ENCODE data around the gene DNM3. TPM values are rescaled to one million over a fixed set of nuclear protein-coding genes. Genes with fewer than 3 reads are reported as not detected.

The DNM3 gene
- total and polyA plus RNA-seq, 9 of the 15 experiments (the other 6 are each of a cell fraction or from before 2014, with no cell fraction given), result 0.08 to 0.36 (median 0.22) TPM; not detected in 1

GRCh38 chr1:171983584-171983983, 142.3 kb downstream of the DNM3 start:
- no peaks in the 10 kb centered on the region for H3K9me1 ChIP-seq (ENCODE audit: control insufficient read depth, insufficient read depth, low read length)
- in situ Hi-C loops (cut with MboI) (loop anchor here (5.0 kb wide), 2 partner anchors 181 to 341 kb away; no protein-coding TSS in a partner anchor), intact Hi-C loops (cut with micrococcal nuclease) (loop anchor here (10.0 kb wide), 1 partner anchor 499 kb away; the partner anchor contains the start of gene PRRC2C)
- no peak for FAIRE-seq
- H3K27ac ChIP-seq (ENCODE audit: extremely low read depth, low read depth, low read length), result no peak overlapping the region
- ChIA-PET CTCF (ENCODE audit: low intra/inter-chr PET ratio) (interaction anchor here (0.6 to 2.7 kb wide), 3 partner anchors 82 to 335 kb away, joined by 3 to 19 read pairs (median 3); no protein-coding TSS in a partner anchor), POLR2A (no interaction called here)
- no peaks in the 10 kb centered on the region for H3K4me1 ChIP-seq (replicated peaks in 1 of 2; ENCODE audit: control insufficient read depth in 2 of 2, insufficient read depth in 2 of 2, low read length in 2 of 2)
- H3K79me2 ChIP-seq (ENCODE audit: control insufficient read depth, insufficient read depth, low read length), result no peaks in the 10 kb centered on the region
- no peaks in the 10 kb centered on the region for H3K9me3 ChIP-seq (replicated peaks; ENCODE audit: control insufficient read depth, insufficient read depth, low read depth, low read length)
- DNase-seq (ENCODE audit: extremely low read depth in 1 of 4, low spot score in 3 of 4), result peak in 1 of 4 experiments; percentile 7
- peak; percentile 61 for ATAC-seq
- no peak overlapping the region for H3K4me2 ChIP-seq (ENCODE audit: insufficient read depth, low read length)
- WGBS (ENCODE audit: insufficient coverage, low coverage, missing lambda C conversion rate), result 0% methylated on average over 1 of the region's 1 CpG
- no peak overlapping the region for H3K4me3 ChIP-seq
- no peaks in the 10 kb centered on the region for H4K20me1 ChIP-seq (replicated peaks; ENCODE audit: control insufficient read depth, insufficient read depth, low read length)
- no TSS peak for BruUV-seq (replicated peaks)
- H2AFZ ChIP-seq (ENCODE audit: low read depth, low read length), result no peak overlapping the region
- no peak overlapping the region for H3K9ac ChIP-seq (ENCODE audit: insufficient read depth in 1 of 2, low read depth in 2 of 2, low read length in 2 of 2)
- H3K36me3 ChIP-seq (ENCODE audit: control insufficient read depth, insufficient read depth, low read length), result no peaks in the 10 kb centered on the region
- H3K27me3 ChIP-seq (ENCODE audit: control insufficient read depth in 2 of 2, insufficient read depth in 2 of 2, low read length in 2 of 2), result no peaks in the 10 kb centered on the region
- TF ChIP-seq RAD21 (CRISPR knock-in tag; conservative IDR thresholded peaks at IDR 0.05 in 1 of 2, IDR thresholded peaks at IDR 0.05 in 1 of 2), result peak; percentile 55 to 70
- TF ChIP-seq, protein P1, sequence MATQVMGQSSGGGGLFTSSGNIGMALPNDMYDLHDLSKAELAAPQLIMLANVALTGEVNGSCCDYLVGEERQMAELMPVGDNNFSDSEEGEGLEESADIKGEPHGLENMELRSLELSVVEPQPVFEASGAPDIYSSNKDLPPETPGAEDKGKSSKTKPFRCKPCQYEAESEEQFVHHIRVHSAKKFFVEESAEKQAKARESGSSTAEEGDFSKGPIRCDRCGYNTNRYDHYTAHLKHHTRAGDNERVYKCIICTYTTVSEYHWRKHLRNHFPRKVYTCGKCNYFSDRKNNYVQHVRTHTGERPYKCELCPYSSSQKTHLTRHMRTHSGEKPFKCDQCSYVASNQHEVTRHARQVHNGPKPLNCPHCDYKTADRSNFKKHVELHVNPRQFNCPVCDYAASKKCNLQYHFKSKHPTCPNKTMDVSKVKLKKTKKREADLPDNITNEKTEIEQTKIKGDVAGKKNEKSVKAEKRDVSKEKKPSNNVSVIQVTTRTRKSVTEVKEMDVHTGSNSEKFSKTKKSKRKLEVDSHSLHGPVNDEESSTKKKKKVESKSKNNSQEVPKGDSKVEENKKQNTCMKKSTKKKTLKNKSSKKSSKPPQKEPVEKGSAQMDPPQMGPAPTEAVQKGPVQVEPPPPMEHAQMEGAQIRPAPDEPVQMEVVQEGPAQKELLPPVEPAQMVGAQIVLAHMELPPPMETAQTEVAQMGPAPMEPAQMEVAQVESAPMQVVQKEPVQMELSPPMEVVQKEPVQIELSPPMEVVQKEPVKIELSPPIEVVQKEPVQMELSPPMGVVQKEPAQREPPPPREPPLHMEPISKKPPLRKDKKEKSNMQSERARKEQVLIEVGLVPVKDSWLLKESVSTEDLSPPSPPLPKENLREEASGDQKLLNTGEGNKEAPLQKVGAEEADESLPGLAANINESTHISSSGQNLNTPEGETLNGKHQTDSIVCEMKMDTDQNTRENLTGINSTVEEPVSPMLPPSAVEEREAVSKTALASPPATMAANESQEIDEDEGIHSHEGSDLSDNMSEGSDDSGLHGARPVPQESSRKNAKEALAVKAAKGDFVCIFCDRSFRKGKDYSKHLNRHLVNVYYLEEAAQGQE (IDR thresholded peaks at IDR 0.05; ENCODE audit: borderline replicate concordance), result peak; percentile 45; the same call in 1 of the 2 replicates
- TF ChIP-seq, protein P1 (CRISPR knock-in tag; IDR thresholded peaks at IDR 0.05; ENCODE audit: low read depth), result no peak
- TF ChIP-seq, protein P2, sequence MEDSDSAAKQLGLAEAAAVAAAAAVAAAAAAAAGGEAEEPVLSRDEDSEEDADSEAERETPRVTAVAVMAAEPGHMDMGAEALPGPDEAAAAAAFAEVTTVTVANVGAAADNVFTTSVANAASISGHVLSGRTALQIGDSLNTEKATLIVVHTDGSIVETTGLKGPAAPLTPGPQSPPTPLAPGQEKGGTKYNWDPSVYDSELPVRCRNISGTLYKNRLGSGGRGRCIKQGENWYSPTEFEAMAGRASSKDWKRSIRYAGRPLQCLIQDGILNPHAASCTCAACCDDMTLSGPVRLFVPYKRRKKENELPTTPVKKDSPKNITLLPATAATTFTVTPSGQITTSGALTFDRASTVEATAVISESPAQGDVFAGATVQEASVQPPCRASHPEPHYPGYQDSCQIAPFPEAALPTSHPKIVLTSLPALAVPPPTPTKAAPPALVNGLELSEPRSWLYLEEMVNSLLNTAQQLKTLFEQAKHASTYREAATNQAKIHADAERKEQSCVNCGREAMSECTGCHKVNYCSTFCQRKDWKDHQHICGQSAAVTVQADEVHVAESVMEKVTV (CRISPR knock-in tag; IDR thresholded peaks at IDR 0.05), result peak; percentile 26; the same call in 1 of the 2 replicates
- TF ChIP-seq, protein P3, sequence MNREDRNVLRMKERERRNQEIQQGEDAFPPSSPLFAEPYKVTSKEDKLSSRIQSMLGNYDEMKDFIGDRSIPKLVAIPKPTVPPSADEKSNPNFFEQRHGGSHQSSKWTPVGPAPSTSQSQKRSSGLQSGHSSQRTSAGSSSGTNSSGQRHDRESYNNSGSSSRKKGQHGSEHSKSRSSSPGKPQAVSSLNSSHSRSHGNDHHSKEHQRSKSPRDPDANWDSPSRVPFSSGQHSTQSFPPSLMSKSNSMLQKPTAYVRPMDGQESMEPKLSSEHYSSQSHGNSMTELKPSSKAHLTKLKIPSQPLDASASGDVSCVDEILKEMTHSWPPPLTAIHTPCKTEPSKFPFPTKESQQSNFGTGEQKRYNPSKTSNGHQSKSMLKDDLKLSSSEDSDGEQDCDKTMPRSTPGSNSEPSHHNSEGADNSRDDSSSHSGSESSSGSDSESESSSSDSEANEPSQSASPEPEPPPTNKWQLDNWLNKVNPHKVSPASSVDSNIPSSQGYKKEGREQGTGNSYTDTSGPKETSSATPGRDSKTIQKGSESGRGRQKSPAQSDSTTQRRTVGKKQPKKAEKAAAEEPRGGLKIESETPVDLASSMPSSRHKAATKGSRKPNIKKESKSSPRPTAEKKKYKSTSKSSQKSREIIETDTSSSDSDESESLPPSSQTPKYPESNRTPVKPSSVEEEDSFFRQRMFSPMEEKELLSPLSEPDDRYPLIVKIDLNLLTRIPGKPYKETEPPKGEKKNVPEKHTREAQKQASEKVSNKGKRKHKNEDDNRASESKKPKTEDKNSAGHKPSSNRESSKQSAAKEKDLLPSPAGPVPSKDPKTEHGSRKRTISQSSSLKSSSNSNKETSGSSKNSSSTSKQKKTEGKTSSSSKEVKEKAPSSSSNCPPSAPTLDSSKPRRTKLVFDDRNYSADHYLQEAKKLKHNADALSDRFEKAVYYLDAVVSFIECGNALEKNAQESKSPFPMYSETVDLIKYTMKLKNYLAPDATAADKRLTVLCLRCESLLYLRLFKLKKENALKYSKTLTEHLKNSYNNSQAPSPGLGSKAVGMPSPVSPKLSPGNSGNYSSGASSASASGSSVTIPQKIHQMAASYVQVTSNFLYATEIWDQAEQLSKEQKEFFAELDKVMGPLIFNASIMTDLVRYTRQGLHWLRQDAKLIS (CRISPR knock-in tag; IDR thresholded peaks at IDR 0.05), result no peak
